H1 (cell line): ENCODE measurements around the gene FOXI3. TPM values are rescaled to one million over a fixed set of nuclear protein-coding genes. Genes with fewer than 3 reads are reported as not detected.

Source experiments
- BACH1 ChIP-seq: IDR thresholded peaks from 2 replicates; pipeline ENCODE4 v1.6.1; 2012; ENCODE audit warnings: low read length, improper control_type of control experiment
- CHD7 ChIP-seq: fragments of 300-600 bp; sonication (generic); IDR thresholded peaks from 2 replicates; pipeline ENCODE4 v1.7.1; 2012; ENCODE audit warnings: low read length, moderate library complexity, mild to moderate bottlenecking, inconsistent platforms; ENCODE audit not compliant: insufficient replicate concordance
- CTBP2 ChIP-seq: IDR thresholded peaks from 2 replicates; pipeline ENCODE4 v1.7.0; 2011; ENCODE audit warnings: borderline replicate concordance, mild to moderate bottlenecking, moderate library complexity, mixed read lengths, low read length; ENCODE audit not compliant: insufficient read depth, insufficient read length
- E2F6 ChIP-seq: IDR thresholded peaks from 2 replicates; pipeline ENCODE4 v1.6.1; 2012; ENCODE audit warnings: inconsistent platforms
- FOSL1 ChIP-seq: IDR thresholded peaks from 2 replicates; pipeline ENCODE4 v1.6.1; 2011; ENCODE audit warnings: mild to moderate bottlenecking, low read depth, low read length, moderate library complexity; ENCODE audit not compliant: insufficient read depth
- JUN ChIP-seq: IDR thresholded peaks from 2 replicates; pipeline ENCODE4 v1.6.1; 2011; ENCODE audit warnings: low read depth, mild to moderate bottlenecking, improper control_type of control experiment, low read length
- KDM5A ChIP-seq: fragments of 200-600 bp; IDR thresholded peaks from 2 replicates; pipeline ENCODE4 v1.7.1; 2012; ENCODE audit warnings: mild to moderate bottlenecking, low read length, inconsistent platforms, mixed read lengths
- PHF8 ChIP-seq: fragments of 200-600 bp; sonication (generic); conservative IDR thresholded peaks from 2 replicates; pipeline ENCODE4 v1.7.1; 2012; ENCODE audit warnings: low read depth, mild to moderate bottlenecking, inconsistent platforms, low read length, moderate library complexity
- POLR2AphosphoS5 ChIP-seq: IDR thresholded peaks from 2 replicates; pipeline ENCODE4 v1.6.1; 2011; ENCODE audit warnings: low read depth, low read length
- POU5F1 ChIP-seq: IDR thresholded peaks from 2 replicates; pipeline ENCODE4 v1.6.1; 2011; ENCODE audit warnings: low read depth, mild to moderate bottlenecking, low read length, moderate library complexity
- polyA plus RNA-seq, 7 experiments: library from polyadenylated mRNA; depleted of rRNA in 3 of 7; stranded (reverse) in 5 of 7; unstranded in 2 of 7; fragments of >200 nt in 5 of 7; fragments of 200-250 nt in 2 of 7; gene quantifications; 1 replicate in 5 of 7; 2 replicates in 1 of 7; 4 replicates in 1 of 7; pipeline versions ENCODE4 v1.2.1 to v1.2.3, GENCODE V29; 2011 to 2013; ENCODE audit warnings: missing spikeins in 2 of 7, mixed read lengths in 2 of 7
- total RNA-seq: library from RNA; stranded (reverse); fragmentation: NEBNext Ultra II Directional; extraction: Animal tissue kit (Norgen Biotek cat#: 25700); gene quantifications from 2 replicates; pipeline ENCODE4 v1.2.1, GENCODE V29; 2021

Gene FOXI3
- total and polyA plus RNA-seq, 2 of the 8 experiments (the other 6 are each of a cell fraction or from before 2014, with no cell fraction given): 6.8 to 15.9 TPM

DNA sequence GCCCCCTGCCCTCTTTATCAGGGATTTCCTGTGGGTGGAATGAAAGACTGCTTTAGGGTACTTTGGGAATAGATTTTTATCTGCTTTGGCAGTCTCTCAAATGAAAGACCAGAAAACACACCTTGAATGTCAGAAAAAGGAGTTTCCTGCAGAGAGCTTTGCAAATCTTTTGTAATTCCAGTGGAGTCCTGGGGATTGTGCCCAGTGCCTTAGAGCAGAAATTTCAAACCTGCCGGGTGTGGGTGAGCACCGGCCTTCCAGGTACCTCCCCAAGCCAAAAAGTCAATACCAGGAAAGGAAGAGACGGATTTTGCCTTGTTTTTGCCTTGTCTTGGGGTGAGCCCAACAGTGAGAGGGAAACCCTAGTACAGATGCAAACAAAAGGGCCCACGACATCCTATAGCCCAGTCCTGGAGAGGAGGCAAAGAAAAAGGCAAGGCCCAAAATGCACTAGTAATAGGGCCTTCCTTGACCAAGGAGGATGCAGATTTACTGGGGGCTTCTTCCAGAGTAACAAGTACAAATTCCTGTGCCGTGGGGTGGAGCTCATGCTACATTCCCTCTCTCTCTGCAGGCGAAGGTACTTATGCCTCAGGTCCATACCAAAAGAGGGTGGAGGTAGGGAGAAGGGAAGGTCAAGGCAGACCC lies 36.4 kb downstream of the FOXI3 start (continued):
- peak; percentile 58 for TF ChIP-seq CHD7
- TF ChIP-seq BACH1: no peak
- TF ChIP-seq KDM5A: no peak
- no peak for TF ChIP-seq FOSL1
- TF ChIP-seq CTBP2: no peak
- TF ChIP-seq POU5F1: peak; percentile 82; the same call in 1 of the 2 replicates
- no peak for TF ChIP-seq POLR2AphosphoS5
- TF ChIP-seq PHF8: no peak
- TF ChIP-seq JUN: no peak
- no peak; the same call in 1 of the 2 replicates for TF ChIP-seq E2F6
